HK-2 (cell line): ENCODE results near the gene ALG8.

Source experiments
- DNase-seq: peaks from one replicate; pipeline ENCODE4 v3.0.0-alpha.2; 2018; ENCODE audit not compliant: unreplicated experiment

ALG8 gene

GRCh38 chr11:78160557-78160956 lies 21.1 kb upstream of the ALG8 start:
- no peak for DNase-seq

DNA sequence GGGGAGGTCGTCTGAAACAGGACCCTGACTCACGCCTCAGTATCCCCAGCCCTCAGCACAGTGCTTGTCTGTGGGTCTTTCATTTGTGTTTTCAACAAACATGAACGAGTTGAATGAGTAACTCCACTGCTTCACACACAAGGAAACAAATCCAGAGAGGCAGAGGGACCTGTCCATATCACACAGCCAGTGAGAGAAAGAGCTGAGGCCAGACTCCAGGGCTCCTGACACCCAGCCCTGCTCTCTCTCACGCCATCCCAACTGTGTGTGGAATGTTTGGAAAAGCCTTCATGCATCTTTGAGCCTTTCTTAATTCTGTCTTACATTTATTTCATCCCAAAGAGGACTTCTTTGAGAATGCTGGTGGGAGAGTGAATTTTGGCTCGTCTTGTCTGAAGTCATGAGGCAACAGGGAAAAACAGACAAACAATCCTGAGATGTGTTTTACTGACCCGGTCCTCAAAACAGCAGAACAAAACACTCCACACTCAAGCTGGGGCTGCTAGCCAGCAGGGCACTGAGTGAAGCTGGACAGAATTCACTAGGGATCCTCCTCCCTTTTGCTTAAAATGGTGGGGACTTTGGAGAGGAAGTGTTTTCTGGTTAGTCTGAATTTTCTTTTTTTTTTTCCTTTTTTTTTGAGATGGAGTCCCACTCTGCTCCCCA lies 19.7 kb upstream of the ALG8 start:
- DNase-seq, result no peak

DNA sequence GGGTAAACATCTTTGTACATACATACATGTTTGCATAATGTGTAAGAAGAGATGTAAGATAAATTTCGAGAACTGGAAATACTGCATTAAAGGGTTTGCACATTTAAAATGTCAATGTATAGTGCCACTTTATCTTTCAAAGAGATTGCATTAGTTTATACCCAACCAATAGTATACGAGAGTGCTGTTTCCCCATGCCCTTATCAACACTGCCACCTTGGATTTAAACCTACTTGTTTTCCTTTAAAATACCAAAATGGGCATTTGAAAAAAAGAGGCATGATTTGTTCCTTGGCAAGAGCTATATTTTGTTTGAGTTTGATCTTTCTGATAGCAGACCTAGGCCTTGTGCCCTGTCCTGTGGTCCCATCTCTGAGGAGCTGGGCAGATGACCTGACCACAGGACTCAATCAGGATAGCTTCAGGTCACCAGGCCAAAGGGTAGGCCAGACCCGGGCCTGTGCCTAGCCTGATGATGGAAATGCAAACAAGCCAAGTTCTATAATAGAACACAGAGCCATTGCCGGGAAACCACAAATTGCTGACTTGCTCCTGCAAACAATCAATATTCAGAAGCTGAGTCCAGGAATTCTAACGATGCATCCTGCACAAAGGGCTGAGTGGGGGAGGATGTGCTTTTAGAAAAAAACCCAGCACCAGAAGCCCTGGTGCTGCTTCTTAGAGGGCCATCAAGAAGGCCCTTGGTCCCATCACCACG lies 16.9 kb upstream of the ALG8 start:
- no peak for DNase-seq

GRCh38 chr11:78151804-78152203 lies 12.4 kb upstream of the ALG8 start:
- no peak for DNase-seq

DNA sequence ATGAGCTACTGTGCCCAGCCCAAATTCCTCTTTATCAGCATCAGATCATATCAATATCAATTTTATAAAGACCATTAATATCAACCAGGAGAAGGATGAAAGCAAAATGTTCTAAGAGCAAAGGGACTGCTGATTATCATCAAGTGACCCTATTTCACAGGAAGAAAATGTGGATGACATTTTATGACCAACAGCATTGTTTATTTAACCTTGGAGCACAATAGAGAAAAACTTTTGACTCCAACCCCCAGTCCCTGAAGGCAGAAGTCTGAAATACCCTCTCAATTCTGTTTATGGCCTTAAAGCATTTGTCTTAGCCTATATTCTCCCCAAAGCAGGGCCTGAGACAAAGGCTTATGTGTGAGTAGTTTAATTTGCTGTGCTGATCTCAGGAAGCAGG lies 11.3 kb upstream of the ALG8 start:
- DNase-seq, result no peak

DNA sequence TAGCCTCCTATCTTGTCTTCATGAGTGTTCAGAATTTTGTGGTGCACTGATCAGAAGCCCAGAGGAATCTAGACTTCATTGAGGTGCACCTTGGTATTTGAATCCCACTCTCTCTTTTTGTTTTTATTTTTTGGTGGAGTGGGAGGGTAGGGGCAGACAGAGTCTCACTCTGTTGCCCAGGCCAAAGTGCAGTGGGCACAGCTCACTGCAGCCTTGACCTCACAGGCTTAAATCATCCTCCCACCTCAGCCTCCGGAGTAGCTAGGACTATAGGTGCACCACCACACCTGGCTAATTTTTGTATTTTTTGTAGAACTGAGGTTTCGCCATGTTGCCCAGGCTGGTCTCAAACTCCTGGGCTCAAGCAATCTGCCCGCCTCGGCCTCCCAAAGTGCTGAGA lies 10.9 kb upstream of the ALG8 start:
- DNase-seq, result no peak

DNA sequence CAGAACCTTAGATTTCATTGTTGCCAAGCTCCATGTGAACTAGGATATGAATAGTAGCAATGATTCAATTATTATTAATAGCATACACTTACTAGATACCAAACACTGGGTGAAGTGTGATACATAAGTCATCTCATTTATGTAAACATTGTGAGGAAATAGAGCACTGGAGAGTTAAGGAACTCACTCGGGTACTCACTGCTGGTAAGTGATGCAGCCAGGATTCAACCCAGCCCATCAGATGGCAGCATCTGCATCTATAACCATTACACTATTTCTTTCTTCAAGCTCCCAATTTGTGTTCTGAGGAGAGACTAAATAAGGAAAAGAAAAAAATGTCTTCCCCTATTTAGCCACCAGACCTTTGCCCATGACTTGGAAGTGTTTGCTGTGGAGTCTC lies 10.2 kb upstream of the ALG8 start:
- DNase-seq, result no peak

DNA sequence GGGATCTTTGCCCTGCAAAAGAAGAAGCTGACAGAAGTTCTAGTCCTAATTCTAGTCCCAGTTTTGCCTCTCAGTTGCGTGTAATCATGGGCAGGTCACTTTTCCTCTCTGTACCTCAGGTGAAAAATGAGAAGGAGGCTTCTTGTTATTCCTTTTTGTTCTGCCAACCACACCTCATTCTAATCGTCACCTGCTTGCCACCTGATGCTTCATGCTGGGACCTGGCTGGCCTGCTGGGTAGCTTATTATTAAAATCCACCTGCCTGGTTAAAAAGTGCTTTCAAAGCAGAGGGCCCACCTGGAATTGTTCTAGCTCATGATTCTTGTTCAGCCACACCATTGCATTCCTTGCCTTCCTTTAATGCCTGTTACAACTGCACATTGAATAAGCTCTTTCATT lies 8.4 kb upstream of the ALG8 start:
- no peak for DNase-seq

DNA sequence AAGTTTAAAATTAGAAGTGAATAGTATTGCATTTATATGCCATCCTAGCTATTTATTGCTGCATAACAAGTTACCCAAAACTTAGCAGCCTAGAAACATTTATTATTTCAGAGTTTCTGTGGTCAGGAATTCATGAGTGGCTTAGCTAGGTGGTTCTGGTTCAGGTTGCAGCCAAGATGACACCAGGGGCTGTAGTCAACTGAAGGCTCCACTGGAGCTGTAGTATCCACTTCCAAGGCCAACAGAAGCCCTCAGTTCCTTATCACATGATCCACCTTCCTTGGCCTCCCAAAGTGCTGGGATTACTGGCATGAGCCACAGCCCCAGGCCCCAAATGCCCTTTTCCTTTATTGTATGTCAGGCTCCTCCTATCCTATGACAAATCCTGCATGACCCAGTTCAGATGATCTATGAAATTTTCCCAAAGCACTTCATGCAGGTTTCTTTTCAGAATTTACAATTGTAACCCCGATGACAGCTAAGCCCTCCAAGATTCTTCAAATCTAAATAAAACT lies 6.1 kb upstream of the ALG8 start:
- no peak for DNase-seq

DNA sequence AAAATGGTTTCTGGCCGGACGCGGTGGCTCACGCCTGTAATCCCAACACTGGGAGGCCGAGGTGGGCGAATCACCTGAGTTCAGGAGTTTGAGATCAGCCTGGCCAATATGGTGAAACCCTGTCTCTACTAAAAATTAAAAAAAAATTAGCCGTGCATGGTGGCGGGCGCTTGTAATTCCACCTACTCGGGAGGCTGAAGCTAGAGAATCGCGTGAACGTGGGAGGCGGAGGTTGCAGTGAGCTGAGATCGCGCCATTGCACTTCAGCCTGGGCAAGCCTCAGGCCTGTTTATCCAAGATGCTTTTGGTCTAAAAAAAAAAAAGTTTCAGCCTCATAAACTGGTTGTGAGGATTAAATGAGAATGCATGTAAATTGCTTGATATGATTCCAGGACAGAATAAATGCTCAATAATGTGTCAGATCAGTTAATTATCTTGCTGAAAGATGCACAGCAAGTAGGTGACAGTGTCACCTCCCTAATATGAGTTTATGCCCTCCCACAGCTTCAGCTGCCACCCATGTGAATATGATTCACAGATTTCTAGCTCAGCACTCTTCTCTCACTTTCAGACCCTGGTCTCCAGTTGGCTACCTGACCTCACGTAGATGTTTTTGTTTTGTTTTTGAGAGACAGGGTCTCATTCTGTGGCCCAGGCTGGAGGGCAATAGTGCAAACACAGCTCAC lies 1.1 kb upstream of the ALG8 start:
- no peak for DNase-seq

DNA sequence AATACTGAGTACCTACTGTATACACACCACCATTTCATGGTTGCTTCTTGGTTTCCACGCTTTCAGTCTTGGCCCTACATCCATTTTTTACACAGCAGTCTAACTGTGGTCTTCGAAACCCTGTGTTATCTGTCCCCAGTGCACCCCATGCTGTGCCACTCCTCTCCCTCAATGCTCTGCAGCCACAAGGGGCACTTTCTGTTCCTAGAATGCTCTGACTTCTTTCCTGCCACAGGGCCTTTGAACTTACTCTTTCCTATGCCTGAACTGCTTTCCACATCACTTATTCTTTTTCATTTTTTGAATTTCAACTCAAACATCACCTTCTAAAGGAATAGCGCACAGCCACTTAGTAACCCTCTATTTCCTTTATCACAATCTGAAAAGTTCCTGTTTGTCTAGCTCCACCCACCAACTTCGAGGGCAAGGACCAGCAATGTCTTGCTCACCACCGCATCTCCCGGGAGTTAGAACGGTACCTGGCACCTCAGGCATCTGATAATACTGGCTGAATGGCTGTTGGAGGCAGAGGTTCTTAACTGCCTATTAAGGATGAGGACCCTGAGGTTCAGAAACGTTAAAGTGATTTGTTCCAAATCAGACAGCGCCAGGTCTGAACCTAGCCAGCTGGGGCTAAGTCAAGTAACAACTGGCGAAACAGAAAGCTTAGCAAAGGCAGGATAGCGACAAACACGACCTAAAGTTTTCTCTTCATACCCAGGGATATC lies 568 bp downstream of the ALG8 start:
- no peak for DNase-seq

GRCh38 chr11:78138291-78138690 lies 1.1 kb downstream of the ALG8 start:
- no peak for DNase-seq

DNA sequence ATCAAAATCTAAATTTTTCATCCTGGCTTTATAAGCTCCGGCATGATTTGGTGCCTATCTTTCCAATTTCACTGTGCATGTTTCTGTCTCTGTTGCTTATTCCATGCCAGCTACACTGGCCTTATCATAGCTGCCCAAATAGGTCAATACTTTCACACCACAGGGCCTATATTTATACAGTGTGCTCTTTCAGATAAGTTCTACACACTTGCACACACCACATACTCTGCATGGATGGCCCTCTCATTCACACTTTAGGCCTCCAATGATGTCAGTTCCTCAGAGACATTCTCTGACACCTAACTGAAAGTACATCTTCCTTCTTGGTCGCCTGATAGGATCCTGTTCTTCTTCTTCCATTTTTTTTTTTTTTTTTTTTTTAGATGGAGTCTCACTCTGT lies 7.0 kb downstream of the ALG8 start:
- no peak for DNase-seq

- DNase-seq, result no peak
These were observed 7.5 kb downstream of the ALG8 start for GRCh38 chr11:78131956-78132355.

DNA sequence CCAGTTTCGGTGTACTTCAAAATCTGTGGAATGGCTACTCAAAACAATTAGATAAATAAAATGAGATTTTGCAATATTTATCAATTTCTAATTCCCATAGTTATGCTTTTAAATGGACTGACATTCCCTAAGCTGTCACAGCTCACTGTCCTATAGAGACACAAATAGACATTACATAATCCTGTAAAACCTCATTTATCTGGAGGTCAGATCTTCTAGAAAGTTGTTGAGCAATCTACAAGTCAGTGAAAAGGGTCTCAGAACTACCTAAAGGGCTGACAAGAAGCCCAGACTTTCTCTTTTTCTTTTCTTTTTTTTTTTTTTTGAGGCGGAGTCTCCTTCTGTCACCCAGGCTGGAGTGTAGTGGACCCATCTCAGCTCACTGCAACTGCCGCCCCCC lies 12.0 kb downstream of the ALG8 start:
- DNase-seq, result no peak

GRCh38 chr11:78112582-78113275 lies 26.7 kb downstream of the ALG8 start:
- DNase-seq, result no peak

- no peak for DNase-seq
These were observed 28.1 kb downstream of the ALG8 start for GRCh38 chr11:78111298-78111697.

- DNase-seq, result no peak
These were observed 28.6 kb downstream of the ALG8 start for GRCh38 chr11:78110830-78111229.

- DNase-seq, result no peak
These were observed 29.1 kb downstream of the ALG8 start for GRCh38 chr11:78110351-78110750.

DNA sequence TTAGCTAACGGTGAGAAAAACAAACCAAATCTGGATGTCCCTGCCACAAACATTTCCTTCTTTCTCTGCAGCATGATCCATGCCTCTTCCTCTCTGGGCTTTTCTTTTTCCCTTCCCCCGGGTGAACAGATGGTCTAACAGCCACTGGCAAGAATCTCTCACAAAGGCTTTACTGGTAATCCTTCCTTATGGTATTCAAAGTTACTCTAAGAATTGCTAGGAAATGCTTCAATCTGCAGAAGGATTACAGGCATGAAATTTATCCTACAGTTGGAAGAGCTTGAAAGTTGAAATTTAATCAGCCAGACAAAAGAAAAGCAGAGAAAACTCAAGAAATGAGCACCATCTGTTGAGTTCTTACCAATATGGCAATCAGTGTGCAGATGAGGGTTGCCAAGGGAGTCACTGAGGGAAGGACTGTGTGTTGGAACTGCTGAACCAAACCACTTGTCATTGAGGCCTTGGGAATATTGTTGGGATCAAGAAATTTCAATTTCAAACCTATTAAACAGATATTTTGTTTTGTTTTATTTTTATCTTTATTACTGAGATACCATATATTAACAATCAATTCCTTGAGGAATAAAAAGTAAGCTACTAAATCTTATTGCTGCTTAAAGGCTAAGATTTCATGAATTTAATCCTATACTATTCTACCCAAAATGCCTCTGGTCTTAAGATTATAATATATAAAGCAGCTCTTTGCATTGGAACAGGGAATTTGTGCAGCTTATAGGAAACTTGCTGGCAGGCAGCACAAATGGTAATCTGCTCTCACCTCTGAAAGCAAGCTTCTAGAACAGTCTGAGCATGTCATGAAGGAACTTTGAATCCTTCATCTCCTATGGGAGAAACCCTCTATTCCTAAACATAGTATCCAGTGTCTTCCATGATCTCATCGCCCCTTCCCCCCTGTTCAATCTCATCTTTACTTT lies 30.1 kb downstream of the ALG8 start:
- DNase-seq, result no peak
